Tibial artery (tissue), 4 donors: Measurements from ENCODE around the gene AOAH.
"Not testable (repeated sequence)": the region's sequence is repeated elsewhere in the genome, so short reads cannot be mapped to it uniquely, and the experiment has no call there.

ENCODE experiments used
- DNase-seq, 2 donors: peaks; one replicate each; pipeline ENCODE4 v3.0.0-alpha.2; 2019
- H3K27ac ChIP-seq, 2 donors: fragments of 200-600 bp; sonication (generic) in 1 of 2; 1 replicate in 1 of 2; 2 replicates in 1 of 2; pipeline ENCODE4 v1.5.1; 2018 to 2019; ENCODE audit warnings: mild to moderate bottlenecking in 1 of 2
- H3K27me3 ChIP-seq, 2 donors: fragments of 200-600 bp; sonication (generic) in 1 of 2; one replicate each; pipeline versions ENCODE4 v1.5.1 to v1.6.0; 2016 to 2019
- H3K36me3 ChIP-seq, 3 donors: fragments of 200-600 bp; sonication (generic) in 2 of 3; one replicate each; pipeline ENCODE4 v1.5.1; 2016 to 2019; ENCODE audit warnings: mild to moderate bottlenecking in 2 of 3
- H3K4me1 ChIP-seq, 4 donors: fragments of 200-600 bp; sonication (generic) in 2 of 4; 1 replicate in 3 of 4; 2 replicates in 1 of 4; pipeline ENCODE4 v1.5.1; 2016 to 2019
- H3K4me3 ChIP-seq, 2 donors: fragments of 200-600 bp; sonication (generic) in 1 of 2; 1 replicate in 1 of 2; 2 replicates in 1 of 2; pipeline ENCODE4 v1.5.1; 2018 to 2019; ENCODE audit warnings: mild to moderate bottlenecking in 2 of 2
- H3K9me3 ChIP-seq, 3 donors: fragments of 200-600 bp; sonication (generic) in 1 of 3; one replicate each; pipeline ENCODE4 v1.5.1; 2016 to 2019
- CTCF ChIP-seq, 2 experiments: fragments of 200-600 bp in 1 of 2; fragments of 450-650 bp in 1 of 2; IDR thresholded peaks; one replicate each; pipeline ENCODE4 v1.5.1; 2017 to 2019; ENCODE audit warnings: antibody characterized with exemption in 2 of 2, mild to moderate bottlenecking in 1 of 2, moderate library complexity in 1 of 2
- intact Hi-C: fragments of 100-400 bp; cut with DNase I; formaldehyde crosslinking; loops from one replicate; pipeline ENCODE4 v1.15.0; 2023; ENCODE audit warnings: low total_unique reads

The AOAH gene

GRCh38 chr7:36710186-36710791 lies 14.0 kb downstream of the AOAH start:
- Histone ChIP-seq H3K27ac (no peak overlapping the region), H3K36me3 (no peaks in the 10 kb centered on the region), H3K4me1 (no peaks in the 10 kb centered on the region), H3K4me3 (no peak overlapping the region), H3K9me3 (peaks cover 0 to 3% (median 0%) of the 10 kb centered on the region in 3 donors), H3K27me3 (no peaks in the 10 kb centered on the region)
- no peak for DNase-seq
- intact Hi-C loops = no loop called here
- no peak for TF ChIP-seq CTCF (IDR thresholded peaks at IDR 0.05)

- TF ChIP-seq CTCF (IDR thresholded peaks at IDR 0.05) = no peak
- no peaks in the 10 kb centered on the region for H3K27me3 ChIP-seq
- no peaks in the 10 kb centered on the region for H3K36me3 ChIP-seq
- intact Hi-C loops = no loop called here
- peaks cover 0 to 3% (median 0%) of the 10 kb centered on the region in 3 donors for H3K9me3 ChIP-seq
- H3K4me1 ChIP-seq = no peaks in the 10 kb centered on the region
- DNase-seq = no peak
- H3K4me3 ChIP-seq = no peak overlapping the region
- H3K27ac ChIP-seq = no peak overlapping the region
These were observed 15.5 kb downstream of the AOAH start for GRCh38 chr7:36708767-36709166.

DNA sequence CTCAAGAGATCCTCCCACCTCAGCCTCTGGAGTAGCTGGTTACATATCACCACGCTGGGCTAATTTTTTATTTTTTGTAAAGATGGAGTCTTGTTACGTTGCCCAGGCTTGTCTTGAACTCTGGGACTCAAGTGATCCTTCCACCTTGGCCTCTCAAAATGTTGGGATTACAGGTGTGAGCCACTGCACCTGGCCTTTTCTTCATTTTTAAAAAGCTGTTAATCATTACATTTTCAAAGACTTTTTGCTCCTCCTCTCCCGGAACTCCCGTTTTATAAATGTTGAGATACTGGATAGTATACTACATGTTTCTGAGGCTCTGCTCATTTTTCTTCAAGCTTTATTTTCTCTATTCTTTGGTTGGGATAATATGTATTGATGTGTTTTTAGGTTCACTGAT lies 16.4 kb downstream of the AOAH start:
- no peaks in the 10 kb centered on the region for H3K36me3 ChIP-seq

DNA sequence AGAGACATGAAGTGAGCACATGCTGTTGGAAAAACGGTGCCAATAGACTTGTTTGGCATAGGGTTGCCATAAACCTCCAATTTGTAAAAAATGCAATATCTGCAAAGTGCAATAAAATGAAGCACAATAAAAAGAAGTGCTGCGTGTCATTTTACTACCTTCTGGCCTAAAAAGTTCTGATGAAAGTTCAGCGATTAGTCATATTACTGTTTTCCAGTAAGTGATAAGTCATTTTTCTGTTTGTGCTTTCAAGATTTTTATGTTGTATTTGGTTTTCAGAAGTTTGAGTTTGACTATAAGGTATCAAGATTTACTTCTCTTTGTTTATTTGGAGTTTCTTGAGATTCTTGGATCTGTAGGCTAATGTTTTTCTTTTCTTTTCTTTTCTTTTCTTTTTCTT lies 16.8 kb downstream of the AOAH start:
- no peak for DNase-seq
- intact Hi-C loops = no loop called here
- Histone ChIP-seq H3K27ac (no peak overlapping the region), H3K4me1 (no peaks in the 10 kb centered on the region), H3K36me3 (no peaks in the 10 kb centered on the region), H3K27me3 (no peaks in the 10 kb centered on the region), H3K4me3 (no peak overlapping the region), H3K9me3 (peaks cover 0 to 3% (median 0%) of the 10 kb centered on the region in 3 donors)
- no peak for TF ChIP-seq CTCF (IDR thresholded peaks at IDR 0.05)

More for the DNA sequence above, 16.4 kb downstream of the AOAH start:
- no peak overlapping the region for H3K27ac ChIP-seq
- no peaks in the 10 kb centered on the region for H3K4me1 ChIP-seq
- intact Hi-C loops = no loop called here
- peaks cover 0 to 3% (median 0%) of the 10 kb centered on the region in 3 donors for H3K9me3 ChIP-seq
- H3K4me3 ChIP-seq = no peak overlapping the region
- DNase-seq = no peak
- TF ChIP-seq CTCF (IDR thresholded peaks at IDR 0.05) = no peak
- H3K27me3 ChIP-seq = no peaks in the 10 kb centered on the region

DNA sequence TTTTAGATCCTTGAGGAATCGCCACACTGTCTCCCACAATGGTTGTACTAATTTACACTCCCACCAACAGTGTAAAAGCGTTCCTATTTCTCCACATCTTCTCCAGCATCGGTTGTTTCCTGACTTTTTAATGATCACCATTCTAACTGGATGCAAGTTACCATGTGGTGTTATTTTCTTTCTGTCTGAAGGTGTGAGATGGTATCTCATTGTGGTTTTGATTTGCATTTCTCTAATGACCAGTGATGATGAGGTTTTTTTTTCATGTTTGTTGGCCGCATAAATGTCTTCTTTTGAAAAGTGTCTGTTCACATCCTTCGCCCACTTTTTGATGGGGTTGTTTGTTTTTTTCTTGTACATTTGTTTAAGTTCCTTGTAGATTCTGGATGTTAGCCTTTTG lies 20.4 kb downstream of the AOAH start:
- H3K27me3 ChIP-seq, H3K27ac ChIP-seq, intact Hi-C loops, H3K9me3 ChIP-seq, H3K4me1 ChIP-seq, H3K36me3 ChIP-seq, DNase-seq, H3K4me3 ChIP-seq: not testable (repeated sequence)

DNA sequence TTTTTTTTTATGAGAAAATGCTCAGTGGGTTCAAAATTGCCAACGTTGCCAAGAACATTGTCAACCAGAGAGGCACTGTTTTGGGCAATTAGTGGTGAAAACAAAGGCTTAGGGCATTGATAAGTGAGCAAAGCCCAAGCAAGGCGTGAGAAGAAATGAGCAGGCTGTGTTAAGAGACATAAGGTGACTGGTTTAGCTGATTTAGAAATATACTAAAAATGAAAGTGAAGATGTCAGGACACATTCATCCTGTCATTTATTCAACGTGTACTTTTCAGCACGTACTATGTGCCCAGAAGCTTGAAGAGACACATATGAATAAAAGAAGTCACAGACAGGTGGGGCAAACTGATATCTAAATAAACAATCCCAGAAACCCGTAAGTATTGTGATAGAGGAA lies 31.8 kb downstream of the AOAH start:
- DNase-seq = no peak
- Histone ChIP-seq H3K4me3 (no peak overlapping the region), H3K27me3 (no peaks in the 10 kb centered on the region), H3K4me1 (no peaks in the 10 kb centered on the region), H3K9me3 (no peaks in the 10 kb centered on the region), H3K27ac (no peak overlapping the region), H3K36me3 (no peaks in the 10 kb centered on the region)
- no peak for TF ChIP-seq CTCF (IDR thresholded peaks at IDR 0.05)
- intact Hi-C loops = no loop called here
